Measurements from ENCODE around the gene LYRM4. TPM values are rescaled to one million over a fixed set of nuclear protein-coding genes. Genes with fewer than 3 reads are reported as not detected.
A peak's percentile ranks its signal among the peaks of the same experiment; 100 is the strongest.

Gene LYRM4
- total RNA-seq, 1 experiment from 2014 or later, result 36.1 TPM

GRCh38 chr6:5081182-5081581 is 179.6 kb downstream of the LYRM4 start:
- no peak for DNase-seq (ENCODE audit: unreplicated experiment)
- Mint-ChIP-seq H3K27ac (ENCODE audit: low read depth, unreplicated experiment) (no peak overlapping the region), H3K36me3 (ENCODE audit: insufficient read depth, unreplicated experiment) (no peaks in the 10 kb centered on the region), H3K27me3 (ENCODE audit: insufficient read depth, unreplicated experiment) (no peaks in the 10 kb centered on the region), H3K4me3 (ENCODE audit: unreplicated experiment) (no peak overlapping the region), H3K9me3 (ENCODE audit: unreplicated experiment) (no peaks in the 10 kb centered on the region), H3K4me1 (ENCODE audit: insufficient read depth, unreplicated experiment) (peaks cover 19% of the 10 kb centered on the region)
- intact Hi-C loops (cut with micrococcal nuclease), result no loop called here
- ChIA-PET CTCF (no interaction called here), POLR2A (no interaction called here)
- TF ChIP-seq CTCF (IDR thresholded peaks at IDR 0.05; ENCODE audit: unreplicated experiment), result no peak
- BruUV-seq (replicated peaks), result no TSS peak

GRCh38 chr6:5080574-5080973 is 180.2 kb downstream of the LYRM4 start:
- Mint-ChIP-seq H3K4me3 (ENCODE audit: unreplicated experiment) (no peak overlapping the region), H3K9me3 (ENCODE audit: unreplicated experiment) (no peaks in the 10 kb centered on the region), H3K4me1 (ENCODE audit: insufficient read depth, unreplicated experiment) (peaks cover 19% of the 10 kb centered on the region), H3K36me3 (ENCODE audit: insufficient read depth, unreplicated experiment) (no peaks in the 10 kb centered on the region), H3K27me3 (ENCODE audit: insufficient read depth, unreplicated experiment) (no peaks in the 10 kb centered on the region), H3K27ac (ENCODE audit: low read depth, unreplicated experiment) (no peak overlapping the region)
- intact Hi-C loops (cut with micrococcal nuclease), result no loop called here
- no peak for TF ChIP-seq CTCF (IDR thresholded peaks at IDR 0.05; ENCODE audit: unreplicated experiment)
- POLR2A ChIA-PET, result no interaction called here
- no TSS peak for BruUV-seq (replicated peaks)
- CTCF ChIA-PET, result no interaction called here
- DNase-seq (ENCODE audit: unreplicated experiment), result no peak

GRCh38 chr6:5079692-5080091 is 181.1 kb downstream of the LYRM4 start:
- BruUV-seq (replicated peaks), result no TSS peak
- Mint-ChIP-seq H3K36me3 (ENCODE audit: insufficient read depth, unreplicated experiment) (no peaks in the 10 kb centered on the region), H3K27me3 (ENCODE audit: insufficient read depth, unreplicated experiment) (no peaks in the 10 kb centered on the region), H3K4me3 (ENCODE audit: unreplicated experiment) (no peak overlapping the region), H3K9me3 (ENCODE audit: unreplicated experiment) (peaks cover 4% of the 10 kb centered on the region), H3K4me1 (ENCODE audit: insufficient read depth, unreplicated experiment) (peaks cover 19% of the 10 kb centered on the region), H3K27ac (ENCODE audit: low read depth, unreplicated experiment) (no peak overlapping the region)
- intact Hi-C loops (cut with micrococcal nuclease), result no loop called here
- TF ChIP-seq CTCF (IDR thresholded peaks at IDR 0.05; ENCODE audit: unreplicated experiment), result no peak
- no peak for DNase-seq (ENCODE audit: unreplicated experiment)
- ChIA-PET POLR2A (interaction anchor here (1.6 kb wide), 1 partner anchor 18 kb away, joined by 3 read pairs; no protein-coding TSS in a partner anchor), CTCF (interaction anchor here (0.7 kb wide), 1 partner anchor 591 kb away, joined by 3 read pairs; no protein-coding TSS in a partner anchor)

GRCh38 chr6:5078121-5078669 is 182.6 kb downstream of the LYRM4 start:
- peak; percentile 19 for DNase-seq (ENCODE audit: unreplicated experiment)
- CTCF ChIA-PET, result interaction anchor here (0.6 kb wide), 1 partner anchor 1564 kb away, joined by 3 read pairs; no protein-coding TSS in a partner anchor

More at GRCh38 chr6:5078121-5078669, 182.6 kb downstream of the LYRM4 start:
- H3K36me3 Mint-ChIP-seq (ENCODE audit: insufficient read depth, unreplicated experiment), result no peaks in the 10 kb centered on the region
- no peak overlapping the region for H3K4me3 Mint-ChIP-seq (ENCODE audit: unreplicated experiment)
- no peak for TF ChIP-seq CTCF (IDR thresholded peaks at IDR 0.05; ENCODE audit: unreplicated experiment)
- peaks cover 4% of the 10 kb centered on the region for H3K9me3 Mint-ChIP-seq (ENCODE audit: unreplicated experiment)
- POLR2A ChIA-PET, result no interaction called here
- H3K27ac Mint-ChIP-seq (ENCODE audit: low read depth, unreplicated experiment), result no peak overlapping the region
- peaks cover 19% of the 10 kb centered on the region for H3K4me1 Mint-ChIP-seq (ENCODE audit: insufficient read depth, unreplicated experiment)
- BruUV-seq (replicated peaks), result no TSS peak
- intact Hi-C loops (cut with micrococcal nuclease), result no loop called here
- H3K27me3 Mint-ChIP-seq (ENCODE audit: insufficient read depth, unreplicated experiment), result no peaks in the 10 kb centered on the region
